Hepatocyte (in vitro differentiated cells): ENCODE data around the gene EAF2.

Experiments
- CTCF ChIP-seq: fragments of 200-600 bp; sonication (generic); IDR thresholded peaks from 2 replicates; pipeline ENCODE4 v1.5.1; 2016; ENCODE audit warnings: antibody characterized with exemption, mild to moderate bottlenecking; ENCODE audit not compliant: poor library complexity
- EZH2 ChIP-seq: fragments of 200-600 bp; sonication (generic); IDR thresholded peaks from 2 replicates; pipeline ENCODE4 v1.6.1; 2016; ENCODE audit warnings: antibody characterized with exemption, mild to moderate bottlenecking, borderline replicate concordance
- EZH2phosphoT487 ChIP-seq: fragments of 200-600 bp; sonication (generic); IDR thresholded peaks from one replicate; pipeline ENCODE4 v1.6.1; 2018; ENCODE audit warnings: antibody characterized with exemption, mild to moderate bottlenecking, low read depth, moderate library complexity; ENCODE audit not compliant: unreplicated experiment, severe bottlenecking

- TF ChIP-seq CTCF (no peak), EZH2phosphoT487 (no peak), EZH2 (no peak)
These were observed 78.4 kb downstream of the EAF2 start for GRCh38 chr3:121913305-121913990.
